Mucosa of descending colon (tissue), 3 donors: Measurements from ENCODE around the gene FBXL16. TPM values are rescaled to one million over a fixed set of nuclear protein-coding genes. Genes with fewer than 3 reads are reported as not detected.

Experiments used
- ATAC-seq: fragments of 200-7000 bp; cut with Tn5 transposase; one replicate; pipeline ENCODE4 v1.9.1; 2020; ENCODE audit warnings: mild to moderate bottlenecking, moderate library complexity
- DNase-seq, 3 donors: peaks; one replicate each; pipeline ENCODE4 v3.0.0-alpha.2; 2020
- H3K36me3 ChIP-seq: fragments of 200-600 bp; one replicate; pipeline ENCODE4 v1.8.0; 2021; ENCODE audit warnings: low read depth, mild to moderate bottlenecking
- H3K4me1 ChIP-seq: fragments of 200-600 bp; one replicate; pipeline ENCODE4 v1.8.0; 2021; ENCODE audit warnings: low read depth, mild to moderate bottlenecking
- H3K4me3 ChIP-seq: fragments of 200-600 bp; one replicate; pipeline ENCODE4 v1.8.0; 2021; ENCODE audit warnings: mild to moderate bottlenecking
- H3K9me3 ChIP-seq: fragments of 200-600 bp; one replicate; pipeline ENCODE4 v1.8.0; 2021; ENCODE audit warnings: mild to moderate bottlenecking
- CTCF ChIP-seq: fragments of 200-600 bp; IDR thresholded peaks from one replicate; pipeline ENCODE4 v1.8.0; 2022; ENCODE audit warnings: antibody characterized with exemption, mild to moderate bottlenecking
- intact Hi-C, 2 donors: fragments of 100-400 bp; cut with DNase I in 1 of 2; cut with micrococcal nuclease in 1 of 2; formaldehyde crosslinking; loops; one replicate each; pipeline versions ENCODE4 v1.11.0 to v1.11.1; 2022; cut with DNase I, micrococcal nuclease
- total RNA-seq, 3 donors: library from RNA; stranded (reverse); fragmentation: NEBNext Ultra II Directional in 2 of 3; extraction: Animal tissue kit (Norgen Biotek cat#: 25700) in 2 of 3; gene quantifications; one replicate each; pipeline versions ENCODE4 v1.2.1 to v1.2.4, GENCODE V29; 2021 to 2023
- donor health status: DM: no; HTN: no; CAD: no; lungs with moderate emphysema.
- donor health status: DM: no; HTN: no; CAD: no.
- donor health status: DM: no; HTN: yes; CAD: no.

FBXL16 gene
- total RNA-seq, 3 donors from 2014 or later = 1.3 to 2.2 (median 2.1) TPM

GRCh38 chr16:718389-718788 is 12.8 kb upstream of the FBXL16 start:
- no peak for ATAC-seq
- Histone ChIP-seq H3K36me3 (no peaks in the 10 kb centered on the region), H3K9me3 (no peaks in the 10 kb centered on the region), H3K4me1 (peaks cover 52% of the 10 kb centered on the region), H3K4me3 (no peak overlapping the region)
- intact Hi-C loops = loop anchor here in 1 of 2 donors (10.0 kb wide), 1 partner anchor 336 kb away; no protein-coding TSS in a partner anchor
- TF ChIP-seq CTCF = no peak
- DNase-seq = no peak

DNA sequence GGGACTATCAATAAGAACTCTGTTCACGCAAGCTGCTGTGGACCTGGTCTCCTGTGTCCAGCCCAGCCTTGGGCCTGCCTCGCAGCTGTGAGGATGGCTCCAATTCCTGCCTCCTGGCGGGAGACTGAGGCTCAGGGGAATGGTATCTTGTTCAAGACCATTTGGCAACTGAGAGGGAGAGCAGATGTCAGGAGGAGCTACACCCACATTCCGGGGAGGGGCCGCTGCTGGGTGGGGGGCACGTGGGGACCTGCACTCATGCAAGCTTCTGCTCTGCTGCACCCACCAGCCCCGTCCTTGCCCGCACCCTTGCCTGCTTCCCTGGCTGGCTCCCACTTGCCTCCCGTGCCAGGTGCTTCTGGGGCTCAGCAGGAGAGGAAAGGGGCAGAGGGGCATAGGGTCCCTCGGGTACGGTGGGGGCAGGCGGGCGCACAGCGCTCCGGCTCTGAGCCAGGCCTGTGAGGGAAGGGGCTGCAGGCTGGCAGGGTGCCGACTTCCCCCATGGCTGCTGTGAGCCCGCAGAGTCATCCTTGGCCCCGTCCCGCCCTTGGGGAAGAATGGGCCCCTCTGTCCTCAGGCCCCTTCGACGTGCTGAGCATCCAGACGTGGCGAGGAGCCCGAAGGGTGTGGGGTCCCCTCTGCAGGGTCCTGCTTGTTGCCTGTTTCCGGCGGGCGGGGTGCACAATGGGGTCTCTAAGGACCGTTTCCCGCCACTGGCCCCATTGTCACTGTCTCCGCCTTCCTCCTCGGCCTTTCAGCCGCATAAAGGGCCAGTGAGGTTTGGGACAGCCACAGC is 12.0 kb upstream of the FBXL16 start:
- Histone ChIP-seq H3K4me3 (no peak overlapping the region), H3K4me1 (peaks cover 52% of the 10 kb centered on the region), H3K9me3 (no peaks in the 10 kb centered on the region), H3K36me3 (no peaks in the 10 kb centered on the region)
- intact Hi-C loops = loop anchor here in 1 of 2 donors (10.0 kb wide), 1 partner anchor 337 kb away; no protein-coding TSS in a partner anchor
- ATAC-seq (no peak), DNase-seq (no peak)
- no peak for TF ChIP-seq CTCF

DNA sequence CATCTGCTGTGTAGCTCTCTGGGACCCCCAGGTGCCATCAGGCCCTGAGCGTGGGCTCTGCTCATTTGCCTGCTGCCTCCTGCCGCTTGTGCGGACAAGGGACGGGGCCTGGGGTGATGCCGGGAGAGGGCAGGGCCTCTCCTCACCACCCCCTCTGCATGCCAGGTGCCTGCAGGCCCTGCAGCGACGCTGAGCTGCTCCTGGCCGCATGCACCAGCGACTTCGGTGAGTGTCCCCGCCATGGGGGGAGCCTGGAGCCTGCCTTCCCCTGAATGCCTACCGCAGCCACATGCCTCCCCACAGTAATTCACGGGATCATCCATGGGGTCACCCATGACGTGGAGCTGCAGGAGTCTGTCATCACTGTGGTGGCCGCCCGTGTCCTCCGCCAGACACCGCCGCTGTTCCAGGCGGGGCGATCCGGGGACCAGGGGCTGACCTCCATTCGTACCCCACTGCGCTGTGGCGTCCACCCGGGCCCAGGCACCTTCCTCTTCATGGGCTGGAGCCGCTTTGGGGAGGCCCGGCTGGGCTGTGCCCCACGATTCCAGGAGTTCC is 11.2 kb upstream of the FBXL16 start:
- H3K4me1 ChIP-seq = peaks cover 48% of the 10 kb centered on the region
- intact Hi-C loops = loop anchor here in 1 of 2 donors (10.0 kb wide), 1 partner anchor 338 kb away; no protein-coding TSS in a partner anchor
- no peak overlapping the region for H3K4me3 ChIP-seq
- TF ChIP-seq CTCF = no peak
- no peaks in the 10 kb centered on the region for H3K36me3 ChIP-seq
- H3K9me3 ChIP-seq = no peaks in the 10 kb centered on the region
- DNase-seq = no peak
- ATAC-seq = no peak

DNA sequence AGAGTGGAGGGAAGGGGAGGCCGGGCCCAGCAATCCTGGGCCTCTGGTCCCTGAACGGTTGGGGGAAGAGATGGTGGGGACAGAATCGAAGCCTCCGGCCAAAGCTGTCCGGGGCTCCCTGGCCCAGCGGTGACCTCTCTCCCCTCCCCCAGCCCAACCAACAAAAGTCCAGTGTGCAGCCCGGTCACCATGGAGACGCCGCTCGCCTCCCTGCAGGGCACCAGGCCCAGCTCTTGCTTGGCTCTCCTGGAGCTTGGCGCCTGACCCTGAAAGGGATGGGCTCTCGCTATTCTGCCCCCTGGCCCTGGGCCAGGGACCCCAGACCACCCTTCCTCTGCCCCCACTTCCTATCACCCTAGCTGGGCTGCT is 10.6 kb upstream of the FBXL16 start:
- ATAC-seq (no peak), DNase-seq (no peak)
- no peaks in the 10 kb centered on the region for H3K9me3 ChIP-seq
- H3K4me1 ChIP-seq = peaks cover 43% of the 10 kb centered on the region
- H3K36me3 ChIP-seq = no peaks in the 10 kb centered on the region
- no peak for TF ChIP-seq CTCF
- intact Hi-C loops = loop anchor here in 1 of 2 donors (10.0 kb wide), 1 partner anchor 339 kb away; no protein-coding TSS in a partner anchor
- H3K4me3 ChIP-seq = no peak overlapping the region

GRCh38 chr16:715477-716199 is 10.0 kb upstream of the FBXL16 start:
- intact Hi-C loops = loop anchor here in 1 of 2 donors (10.0 kb wide), 1 partner anchor 339 kb away; no protein-coding TSS in a partner anchor

More at GRCh38 chr16:715477-716199, 10.0 kb upstream of the FBXL16 start:
- TF ChIP-seq CTCF = no peak
- ATAC-seq (peak; percentile 21), DNase-seq (peak in 1 of 3 donors; percentile 61)
- H3K9me3 ChIP-seq = no peaks in the 10 kb centered on the region
- no peaks in the 10 kb centered on the region for H3K36me3 ChIP-seq
- H3K4me1 ChIP-seq = peaks cover 43% of the 10 kb centered on the region
- H3K4me3 ChIP-seq = peak overlapping the region; percentile 17
